Stimulated activated CD8-positive, alpha-beta memory T cell treated with anti-CD3 and anti-CD28 coated beads, Interleukin-15, amount 100 ng/mL, for 4 hours (primary cell): Measurements from ENCODE around the gene RASA1.
"Not testable (repeated sequence)": the region's sequence is repeated elsewhere in the genome, so short reads cannot be mapped to it uniquely, and the experiment has no call there.

ENCODE experiments used
- DNase-seq, 2 donors: peaks; one replicate each; pipeline ENCODE4 v3.0.0-alpha.2; 2020; ENCODE audit warnings: low read depth in 2 of 2

Gene RASA1

DNA sequence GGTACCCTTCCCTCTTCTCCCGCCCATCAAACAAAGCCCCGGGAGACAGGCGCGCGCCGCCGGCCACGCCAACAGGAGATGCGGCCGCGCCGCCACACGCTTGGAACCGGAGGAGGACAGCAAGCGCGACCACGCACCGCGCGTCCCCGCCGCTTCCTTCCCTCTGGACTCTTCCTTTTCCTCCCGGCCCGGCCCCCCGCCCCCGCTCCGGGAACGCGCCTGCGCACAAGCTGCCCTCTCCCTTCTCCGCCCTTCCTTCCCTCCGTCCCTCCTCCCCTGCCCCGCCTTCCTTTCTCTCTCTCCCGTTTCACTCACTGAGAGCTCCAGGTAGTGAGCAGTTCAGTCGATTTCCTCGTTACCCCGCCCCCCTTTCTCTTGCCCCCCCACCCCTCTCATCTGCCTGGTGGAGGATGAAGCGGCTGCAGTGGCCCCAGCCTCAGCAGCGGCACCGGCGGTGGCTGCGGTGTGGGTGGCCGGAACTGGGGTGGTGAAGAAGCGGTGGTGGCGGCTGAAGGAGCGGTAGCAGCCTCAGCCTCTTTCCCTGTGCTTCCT, at the start of gene RASA1:
TSS of gene RASA1 (plus strand) at position 310 of the 552 bp plus-strand sequence. CDS start 569 bp downstream, outside the sequence.
- peak; percentile 69 to 70 for DNase-seq

DNA sequence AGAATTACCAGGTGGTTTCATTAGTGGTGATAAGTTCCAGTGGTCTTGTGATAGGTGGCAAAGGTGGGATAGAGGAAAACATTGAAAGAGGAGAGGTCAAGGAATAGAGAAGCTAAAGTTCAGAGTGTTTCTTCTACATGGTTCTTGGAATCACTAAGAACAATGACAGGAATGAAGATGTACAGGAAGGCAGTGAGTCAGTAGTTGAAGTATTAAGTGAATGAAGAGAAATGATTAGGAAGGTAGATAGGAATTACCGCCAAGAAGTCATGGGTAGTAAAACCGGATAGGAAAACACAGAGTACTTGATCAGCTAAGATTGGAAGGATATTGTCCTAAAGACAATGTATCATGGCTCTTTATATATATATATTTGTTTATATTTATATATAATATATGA, 37.9 kb upstream of the RASA1 start:
- DNase-seq = no peak

GRCh38 chr5:87231037-87231808, 36.5 kb upstream of the RASA1 start:
- DNase-seq = no peak

DNA sequence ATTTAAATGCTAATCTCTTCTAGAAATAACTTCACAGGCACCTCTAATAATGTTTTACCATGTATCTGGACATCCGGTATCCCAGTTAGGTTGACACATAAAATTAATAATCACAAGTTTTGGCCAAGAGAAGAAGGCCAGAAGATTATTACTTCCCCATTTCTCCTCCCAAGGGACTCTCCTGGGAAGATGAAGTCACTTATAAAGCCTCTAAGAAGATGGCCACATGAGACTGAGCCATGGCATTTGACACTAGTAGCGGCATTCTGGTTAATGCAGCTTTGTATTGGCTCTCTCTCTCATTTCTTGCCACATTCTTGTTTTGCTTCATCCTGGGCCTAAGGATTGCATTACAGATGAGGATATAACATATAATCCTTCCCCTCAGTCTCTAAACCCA, 34.5 kb upstream of the RASA1 start:
- no peak for DNase-seq

GRCh38 chr5:87241555-87241954, 26.1 kb upstream of the RASA1 start:
- no peak for DNase-seq

GRCh38 chr5:87242242-87242641, 25.4 kb upstream of the RASA1 start:
- no peak for DNase-seq

DNA sequence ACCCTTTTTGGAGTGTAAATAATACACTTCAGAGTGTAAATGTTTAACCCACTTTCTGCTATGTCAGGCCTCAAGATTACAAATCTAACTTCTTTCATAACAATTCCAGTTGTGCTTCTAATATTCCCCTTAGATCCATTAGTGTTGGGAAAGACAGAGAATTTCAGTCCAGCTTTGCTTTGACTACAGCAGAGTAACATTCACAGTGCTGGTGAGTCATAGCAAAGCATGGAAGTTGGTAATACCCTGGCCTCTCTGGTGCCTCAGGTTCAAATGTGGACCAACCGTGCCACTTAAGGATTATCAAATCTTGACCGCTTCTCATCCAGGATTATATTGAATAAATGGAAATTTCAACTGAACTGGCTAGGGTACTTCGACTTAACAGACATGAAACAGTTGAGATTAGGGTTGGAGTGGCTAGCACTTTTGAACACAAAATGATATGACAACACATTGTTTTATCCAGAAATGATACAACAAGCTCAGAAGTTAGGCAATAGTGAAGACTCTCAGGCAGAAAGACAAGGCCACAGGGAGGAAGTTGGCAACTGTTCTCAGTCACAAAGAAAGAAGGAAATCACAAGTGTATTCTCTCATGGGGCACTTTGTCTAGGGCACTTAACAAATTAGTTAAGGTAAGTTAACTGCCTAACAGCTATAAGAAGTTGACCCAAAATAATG, 24.4 kb upstream of the RASA1 start:
- DNase-seq = no peak

GRCh38 chr5:87245451-87245850, 22.2 kb upstream of the RASA1 start:
- no peak for DNase-seq

GRCh38 chr5:87246061-87246460, 21.6 kb upstream of the RASA1 start:
- no peak for DNase-seq

DNA sequence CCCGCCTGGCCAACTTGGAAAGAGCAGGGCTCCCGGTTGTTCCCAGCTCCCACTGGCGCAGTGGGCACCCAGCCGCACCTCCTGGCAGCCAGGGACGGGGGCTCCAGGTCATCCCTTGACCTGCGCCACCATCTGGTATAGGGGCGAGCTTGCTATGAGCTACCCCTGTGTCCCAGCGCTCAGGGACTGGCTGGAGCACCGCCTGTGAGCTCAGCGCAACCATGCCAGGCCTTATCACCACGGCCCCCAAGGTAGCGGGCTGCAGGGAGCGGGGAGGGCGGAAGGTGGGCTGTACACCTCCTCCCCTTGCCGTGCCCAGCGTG, 15.4 kb upstream of the RASA1 start:
- DNase-seq = no peak

DNA sequence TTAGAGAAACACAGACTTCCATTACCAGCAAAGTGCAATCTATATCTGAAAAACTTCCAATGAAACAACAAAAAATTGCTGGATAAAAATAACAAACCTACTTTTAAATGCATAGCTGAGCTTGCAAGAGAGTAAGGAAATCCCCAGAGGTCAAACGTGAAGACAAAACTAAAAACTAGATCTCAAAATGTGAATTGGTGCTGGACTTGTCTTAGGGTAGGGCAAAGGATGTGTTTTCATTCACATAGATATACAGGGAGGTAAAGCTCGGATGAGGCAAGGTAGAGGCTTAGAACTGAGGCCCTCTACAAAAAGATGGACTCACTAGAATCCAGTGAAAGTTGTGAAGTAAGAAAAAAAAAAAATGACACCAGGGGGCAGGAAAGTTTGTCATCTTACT, 13.6 kb upstream of the RASA1 start:
- no peak for DNase-seq

- DNase-seq = no peak
Measured at GRCh38 chr5:87258507-87258906, 9.2 kb upstream of the RASA1 start.

DNA sequence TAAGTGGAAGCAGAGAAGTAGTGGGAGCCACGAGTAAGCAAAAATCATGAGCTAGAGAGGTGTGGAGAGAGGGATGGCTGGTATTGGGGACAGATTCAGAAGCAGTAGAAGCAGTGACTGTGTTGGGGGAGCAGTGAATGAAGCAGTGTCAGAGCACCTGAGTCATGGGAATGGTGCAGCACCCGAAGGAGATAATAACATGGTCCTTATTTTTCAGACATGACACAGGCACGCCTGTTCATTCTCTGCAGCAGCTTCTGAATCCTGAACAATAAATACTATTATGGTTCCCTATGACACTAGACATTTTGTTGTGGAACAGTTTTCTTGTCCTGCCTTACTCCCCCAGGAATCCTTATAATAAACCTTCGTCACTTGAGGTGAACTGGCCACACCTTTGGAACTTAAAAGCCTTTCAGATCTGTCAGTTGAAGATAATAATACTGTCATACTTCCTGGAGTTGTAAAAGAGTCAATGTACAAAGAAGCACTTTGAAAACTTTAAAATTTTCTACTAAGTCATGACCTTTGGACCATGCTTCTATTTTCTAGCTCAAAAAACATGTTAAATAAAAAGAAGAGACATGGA, 7.0 kb upstream of the RASA1 start:
- DNase-seq = no peak

DNA sequence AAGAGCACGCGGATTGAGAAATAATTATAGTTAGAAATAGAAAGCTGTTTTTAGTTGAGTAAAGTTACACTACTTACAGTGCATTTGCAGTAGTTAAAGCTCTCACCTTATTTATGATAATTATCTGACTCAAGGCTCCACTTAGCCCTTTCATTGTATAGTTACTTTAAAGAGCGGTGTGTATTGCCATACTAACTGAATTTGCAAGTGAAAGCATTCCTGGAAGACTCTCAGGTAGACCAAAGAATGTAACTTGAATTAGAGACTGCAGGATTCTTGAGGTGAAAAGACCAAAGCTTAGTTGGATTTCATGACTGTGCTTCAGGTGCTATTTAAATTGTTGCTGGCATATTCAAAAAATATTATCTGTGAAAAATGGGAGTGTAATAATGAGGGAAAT, 4.2 kb upstream of the RASA1 start:
- DNase-seq = no peak

DNA sequence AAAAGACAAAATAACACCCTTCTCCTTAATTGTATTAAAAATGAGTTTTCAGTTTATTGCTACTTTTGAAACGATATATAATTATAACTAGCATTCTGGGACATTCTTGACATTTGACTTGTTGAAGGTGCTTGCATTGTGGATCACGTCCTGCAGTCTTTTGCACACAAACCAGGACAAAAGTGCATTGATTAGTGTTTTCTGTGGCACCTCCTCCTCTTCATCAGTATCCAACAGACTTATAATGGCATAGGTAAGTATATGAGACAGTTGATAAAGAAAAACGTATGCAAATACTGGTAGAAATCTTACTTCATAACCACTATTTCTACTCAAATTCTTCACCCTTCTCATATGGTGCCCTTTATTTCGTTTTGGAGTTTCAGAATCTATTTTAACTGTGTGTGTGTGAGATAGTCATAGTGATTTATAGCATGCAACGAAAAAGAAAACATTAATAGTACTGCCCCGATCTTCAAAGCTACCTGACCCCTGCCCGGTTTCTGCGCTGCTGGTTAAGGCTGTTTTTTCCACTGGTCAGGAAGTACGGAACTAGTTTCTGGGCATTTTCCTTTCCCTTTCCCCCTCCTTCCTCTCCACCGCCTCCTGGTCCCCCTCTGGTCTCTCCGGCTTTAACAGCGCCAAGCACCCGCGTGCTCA, 639 bp upstream of the RASA1 start:
- no peak for DNase-seq

DNA sequence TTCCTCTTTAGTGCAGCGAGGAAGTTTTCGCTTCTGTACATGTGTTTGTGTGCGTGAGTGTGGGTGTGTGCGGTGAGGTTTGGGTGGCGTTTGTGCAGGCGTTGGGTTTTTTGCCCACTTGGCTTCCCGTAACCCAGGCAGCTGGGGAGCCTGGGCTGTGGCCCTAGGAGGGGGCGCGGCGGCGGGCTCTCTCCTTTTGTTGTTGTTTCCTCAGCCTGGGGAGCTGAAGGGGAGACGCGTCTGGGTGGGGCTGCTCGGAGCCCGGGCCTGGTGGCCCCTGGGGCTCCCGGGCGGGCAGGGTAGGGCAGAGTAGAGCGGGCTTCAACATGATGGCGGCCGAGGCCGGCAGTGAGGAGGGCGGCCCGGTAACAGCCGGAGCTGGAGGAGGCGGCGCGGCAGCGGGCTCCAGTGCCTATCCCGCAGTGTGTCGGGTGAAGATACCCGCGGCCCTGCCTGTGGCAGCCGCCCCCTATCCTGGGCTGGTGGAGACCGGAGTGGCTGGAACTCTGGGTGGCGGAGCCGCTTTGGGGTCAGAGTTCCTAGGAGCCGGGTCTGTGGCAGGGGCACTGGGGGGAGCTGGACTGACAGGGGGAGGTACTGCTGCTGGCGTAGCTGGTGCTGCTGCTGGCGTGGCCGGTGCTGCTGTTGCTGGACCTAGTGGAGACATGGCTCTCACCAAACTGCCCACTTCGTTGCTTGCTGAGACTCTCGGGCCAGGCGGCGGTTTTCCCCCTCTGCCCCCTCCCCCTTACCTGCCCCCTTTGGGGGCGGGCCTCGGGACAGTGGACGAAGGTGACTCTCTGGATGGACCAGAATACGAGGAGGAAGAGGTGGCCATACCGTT, 665 bp downstream of the RASA1 start:
- peak; percentile 52 to 53 for DNase-seq

- DNase-seq = no peak
Measured at GRCh38 chr5:87268970-87269377, 1.3 kb downstream of the RASA1 start.

GRCh38 chr5:87270888-87271287, 3.2 kb downstream of the RASA1 start:
- DNase-seq = not testable (repeated sequence)

DNA sequence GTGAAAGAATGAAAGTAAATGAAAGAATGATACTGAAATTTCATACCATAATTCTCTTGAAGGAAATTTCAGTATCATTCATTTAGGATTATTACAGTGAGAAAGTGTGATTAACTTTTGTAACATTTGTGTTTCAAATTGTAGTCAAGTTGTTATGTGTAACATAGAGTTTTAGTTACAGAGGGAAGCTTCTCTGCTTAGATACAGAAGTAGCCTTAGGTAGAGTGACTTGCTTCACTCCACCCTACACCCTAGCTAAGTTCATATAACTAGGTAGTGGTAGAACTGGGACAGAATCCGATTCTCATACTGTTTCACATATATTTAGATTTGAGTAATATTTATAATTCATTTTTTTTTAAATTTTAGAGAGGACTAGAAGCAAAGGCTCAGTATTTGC, 9.0 kb downstream of the RASA1 start:
- no peak for DNase-seq

- DNase-seq = no peak
Measured at GRCh38 chr5:87277279-87277835, 9.7 kb downstream of the RASA1 start.

DNA sequence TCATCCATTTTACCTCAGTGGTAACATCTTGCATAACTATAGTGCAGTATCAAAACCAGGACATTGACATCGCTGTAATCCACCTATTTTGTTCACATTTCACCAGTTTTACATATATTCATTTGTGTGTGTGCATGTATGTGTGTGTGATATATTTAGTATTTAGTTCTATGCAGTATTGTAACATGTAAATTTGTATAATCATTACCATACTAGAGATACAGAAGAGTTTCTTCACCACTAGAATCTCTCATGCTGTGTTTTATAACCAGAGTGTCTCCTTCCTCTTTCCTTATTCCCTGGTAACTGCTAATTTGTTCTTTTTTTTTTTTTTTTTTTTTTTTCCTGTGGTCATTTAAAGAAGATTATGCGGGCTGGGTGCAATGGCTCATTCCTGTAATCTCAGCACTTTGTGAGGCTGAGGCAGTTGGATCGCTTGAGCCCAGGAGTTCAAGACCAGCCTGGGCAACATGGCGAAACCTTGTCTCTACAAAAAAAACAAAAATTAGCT, 11.0 kb downstream of the RASA1 start:
- DNase-seq = no peak
